GM10248 (cell line): ENCODE results near the gene CRTC1.
"Not testable (repeated sequence)": the region's sequence is repeated elsewhere in the genome, so short reads cannot be mapped to it uniquely, and the experiment has no call there.

Source experiments
- CTCF ChIA-PET: fragments of 300-600 bp; sonication (Branson Sonifier 250); formaldehyde crosslinking; extraction: SDS; loops from one replicate; lab custom pipeline; 2021; ENCODE audit warnings: antibody characterized with exemption; lab: Yijun Ruan, JAX
- POLR2A ChIA-PET: fragments of 350-650 bp; sonication (Branson Sonifier 250); formaldehyde crosslinking; extraction: SDS; loops from one replicate; lab custom pipeline; 2020; ENCODE audit warnings: antibody characterized with exemption; lab: Yijun Ruan, JAX
- DNase-seq: peaks from one replicate; pipeline ENCODE4 v3.0.0; 2012; ENCODE audit errors: extremely low spot score
- TF ChIP-seq, protein P1 (sequence below): IDR thresholded peaks from 2 replicates; pipeline ENCODE4 v1.5.1; 2012; ENCODE audit warnings: mild to moderate bottlenecking, low read depth; ENCODE audit errors: extremely low read depth, missing control alignments, control extremely low read depth

The CRTC1 gene

DNA sequence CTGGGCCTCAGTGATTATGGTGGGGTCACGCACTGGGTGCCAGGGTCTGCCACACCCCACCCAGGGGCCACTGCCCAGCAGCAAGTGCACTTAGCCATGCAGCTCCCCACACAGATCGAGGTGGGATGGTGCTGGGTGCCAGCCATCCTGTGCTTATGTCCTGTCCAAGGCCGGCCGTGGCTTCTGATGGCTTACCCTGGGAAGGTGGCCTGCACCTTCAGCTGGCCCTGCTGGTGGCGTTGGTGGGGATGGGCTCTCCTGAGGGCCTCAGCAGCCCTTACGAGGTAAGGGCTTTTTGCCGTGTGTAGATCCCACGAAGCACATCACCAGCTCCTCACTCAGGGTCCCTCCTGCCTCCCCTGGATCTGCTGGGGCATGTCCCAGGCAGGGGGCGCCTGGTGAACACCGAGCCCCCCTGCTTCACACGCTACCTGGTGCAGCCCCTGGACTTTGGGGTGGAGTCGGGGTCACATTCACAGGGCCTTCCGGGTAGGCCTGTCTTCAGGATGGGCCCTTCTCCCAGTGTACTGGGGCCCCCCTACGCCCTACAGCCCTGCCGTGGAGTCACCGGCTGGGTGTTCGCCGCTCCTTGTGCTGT is 46.6 kb downstream of the CRTC1 start:
- ChIA-PET POLR2A (no interaction called here), CTCF (no interaction called here)
- TF ChIP-seq, protein P1, sequence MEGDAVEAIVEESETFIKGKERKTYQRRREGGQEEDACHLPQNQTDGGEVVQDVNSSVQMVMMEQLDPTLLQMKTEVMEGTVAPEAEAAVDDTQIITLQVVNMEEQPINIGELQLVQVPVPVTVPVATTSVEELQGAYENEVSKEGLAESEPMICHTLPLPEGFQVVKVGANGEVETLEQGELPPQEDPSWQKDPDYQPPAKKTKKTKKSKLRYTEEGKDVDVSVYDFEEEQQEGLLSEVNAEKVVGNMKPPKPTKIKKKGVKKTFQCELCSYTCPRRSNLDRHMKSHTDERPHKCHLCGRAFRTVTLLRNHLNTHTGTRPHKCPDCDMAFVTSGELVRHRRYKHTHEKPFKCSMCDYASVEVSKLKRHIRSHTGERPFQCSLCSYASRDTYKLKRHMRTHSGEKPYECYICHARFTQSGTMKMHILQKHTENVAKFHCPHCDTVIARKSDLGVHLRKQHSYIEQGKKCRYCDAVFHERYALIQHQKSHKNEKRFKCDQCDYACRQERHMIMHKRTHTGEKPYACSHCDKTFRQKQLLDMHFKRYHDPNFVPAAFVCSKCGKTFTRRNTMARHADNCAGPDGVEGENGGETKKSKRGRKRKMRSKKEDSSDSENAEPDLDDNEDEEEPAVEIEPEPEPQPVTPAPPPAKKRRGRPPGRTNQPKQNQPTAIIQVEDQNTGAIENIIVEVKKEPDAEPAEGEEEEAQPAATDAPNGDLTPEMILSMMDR, result no peak
- DNase-seq, result no peak

DNA sequence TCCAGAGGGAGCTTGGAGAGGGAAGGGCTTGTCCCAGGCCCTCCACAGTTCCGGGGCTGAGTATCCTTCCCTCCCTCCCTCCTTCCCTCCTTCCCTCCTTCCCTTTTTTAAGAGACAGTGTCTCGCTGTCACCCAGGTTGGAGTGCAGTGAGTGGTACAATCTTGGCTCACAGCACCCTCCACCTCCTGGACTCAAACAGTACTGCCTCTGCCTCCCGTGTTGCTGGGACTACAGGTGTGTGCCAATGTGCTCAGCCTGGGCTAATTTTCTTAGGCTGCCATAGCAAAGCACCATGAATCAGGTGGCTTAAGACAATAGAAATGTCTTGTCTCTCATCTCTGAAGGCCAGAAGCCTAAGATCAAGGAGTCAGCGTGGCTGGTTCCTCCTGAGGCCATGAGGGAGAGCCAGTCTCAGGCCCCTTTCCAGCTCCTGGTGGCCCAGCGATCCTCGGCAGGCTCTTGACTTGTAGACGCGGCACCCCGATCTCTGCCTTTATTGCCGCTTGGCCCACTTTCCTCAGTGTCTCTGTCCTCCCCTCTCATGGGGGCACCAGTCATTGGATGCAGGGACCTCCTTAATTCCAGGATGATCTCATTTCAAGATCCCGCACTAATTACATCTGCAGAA is 47.5 kb downstream of the CRTC1 start:
- no peak for DNase-seq
- ChIA-PET CTCF (no interaction called here), POLR2A (interaction anchor here (0.6 kb wide), 1 partner anchor 134 kb away, joined by 3 read pairs; no protein-coding TSS in a partner anchor)
- TF ChIP-seq, protein P1, result no peak

DNA sequence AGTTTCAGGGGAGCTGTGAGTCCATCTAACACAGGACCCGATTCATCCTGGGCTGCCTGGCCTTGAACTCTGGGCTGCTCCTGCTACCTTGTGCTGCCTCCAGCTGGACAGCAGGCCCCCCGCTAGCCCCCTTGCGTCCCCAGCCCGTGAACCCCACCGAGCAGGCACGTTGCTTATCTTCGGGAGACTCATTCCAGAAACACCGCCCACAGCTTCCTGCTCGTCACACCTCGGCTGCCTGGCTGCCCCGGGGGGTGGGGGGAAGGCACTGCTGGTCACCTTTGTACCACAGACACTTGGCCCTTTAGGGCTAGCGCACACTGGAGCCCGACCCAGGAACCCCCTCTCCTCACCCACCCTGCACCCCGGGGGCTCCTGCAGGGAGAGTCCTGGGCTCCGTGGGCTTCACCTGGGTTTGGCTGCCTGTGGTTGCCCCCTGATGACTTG is 48.1 kb downstream of the CRTC1 start:
- no peak for DNase-seq
- POLR2A ChIA-PET, result no interaction called here
- CTCF ChIA-PET, result no interaction called here
- TF ChIP-seq, protein P1, result no peak

DNA sequence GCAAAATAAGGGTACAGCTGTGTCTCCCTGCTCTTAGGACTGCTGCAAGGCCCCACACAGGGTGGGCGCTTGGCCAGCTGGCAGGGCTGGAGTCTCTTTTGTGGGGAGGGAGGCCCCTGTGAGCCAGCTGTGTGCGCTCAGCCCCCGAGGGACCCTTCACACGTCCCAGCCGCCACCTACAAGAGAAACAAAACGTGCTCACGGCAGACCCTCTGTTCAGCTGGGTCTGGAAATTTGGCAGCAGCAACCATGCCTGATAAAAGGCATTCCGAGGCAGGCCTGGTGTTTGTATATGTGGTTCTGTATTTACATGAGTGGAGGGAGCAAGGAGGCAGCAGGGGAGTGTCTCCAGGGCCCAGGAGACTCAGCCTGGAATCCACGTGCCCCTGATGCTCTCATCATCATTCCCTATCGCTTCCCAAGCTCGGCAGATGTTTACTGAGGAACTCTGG is 49.7 kb downstream of the CRTC1 start:
- TF ChIP-seq, protein P1, result no peak
- DNase-seq, result no peak
- ChIA-PET CTCF (no interaction called here), POLR2A (no interaction called here)

DNA sequence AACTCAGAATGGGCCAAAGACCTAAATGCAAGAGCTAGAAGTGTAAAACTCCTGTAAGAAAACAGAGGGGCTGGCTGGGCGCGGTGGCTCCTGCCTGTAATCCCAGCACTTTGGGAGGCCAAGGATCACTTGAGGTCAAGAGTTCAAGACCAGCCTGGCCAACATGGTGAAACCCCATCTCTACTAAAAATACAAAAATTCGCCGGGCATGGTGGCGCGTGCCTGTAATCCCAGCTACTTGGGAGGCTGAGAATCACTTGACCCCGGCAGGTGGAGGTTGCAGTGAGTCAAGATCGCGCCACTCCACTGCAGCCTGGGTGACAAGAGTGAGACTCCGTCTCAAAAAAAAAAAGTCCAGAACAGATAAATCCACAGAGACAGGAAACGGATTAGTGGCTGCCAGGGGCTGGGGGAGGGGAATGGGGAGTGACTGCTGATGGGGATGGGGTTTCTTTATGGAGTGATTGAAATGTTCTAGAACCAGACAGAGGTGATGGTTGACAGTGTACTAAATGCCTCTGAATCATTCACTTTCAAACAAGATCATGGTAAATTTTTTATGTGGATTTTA is 50.4 kb downstream of the CRTC1 start:
- CTCF ChIA-PET, POLR2A ChIA-PET: not testable (repeated sequence)

DNA sequence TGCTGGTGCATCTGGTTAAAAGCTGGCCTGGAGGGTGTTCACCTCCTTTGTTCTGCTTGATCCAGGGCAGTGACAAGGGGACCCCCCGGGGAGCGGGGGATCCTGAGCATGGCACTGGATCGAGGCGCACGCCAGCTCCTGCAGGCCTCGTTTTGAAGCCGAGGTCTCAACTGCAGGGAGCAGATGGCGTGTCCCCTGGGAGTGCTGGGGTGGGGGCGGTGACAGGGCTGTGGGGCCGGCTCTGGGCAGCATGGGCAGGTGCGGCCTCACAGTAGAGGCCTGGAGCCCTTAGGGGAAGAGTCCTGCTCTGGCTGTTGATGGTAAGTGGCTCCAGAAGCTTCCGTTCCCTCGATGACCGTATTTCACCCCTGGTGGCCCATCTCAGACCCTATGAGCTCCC is 51.8 kb downstream of the CRTC1 start:
- DNase-seq, result no peak
- POLR2A ChIA-PET, result no interaction called here
- CTCF ChIA-PET, result no interaction called here
- TF ChIP-seq, protein P1, result no peak

More for the DNA sequence above, 50.4 kb downstream of the CRTC1 start:
- not testable (repeated sequence) for DNase-seq

DNA sequence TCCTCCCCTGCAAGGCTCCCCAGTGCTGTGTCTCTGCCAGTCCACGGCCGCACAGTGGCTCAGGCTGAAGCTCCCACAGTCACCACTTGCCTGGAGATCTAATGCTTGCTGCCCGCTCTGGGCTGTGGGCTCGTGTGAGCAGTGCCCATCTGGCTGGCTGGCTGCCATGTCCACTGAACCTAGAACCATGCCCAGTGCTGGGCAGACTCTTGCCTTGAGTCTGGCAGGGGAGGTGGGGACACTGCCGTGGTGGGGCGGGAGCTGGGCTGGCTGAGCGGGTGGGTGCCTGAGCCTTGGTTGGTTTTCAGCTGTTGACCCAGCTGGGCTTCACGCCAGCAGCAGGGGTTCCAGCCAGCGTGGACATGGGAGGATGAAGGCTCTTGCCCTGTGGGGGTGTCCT is 52.3 kb downstream of the CRTC1 start:
- no peak for DNase-seq
- ChIA-PET CTCF (no interaction called here), POLR2A (no interaction called here)
- TF ChIP-seq, protein P1, result no peak
